ENCODE measurements around the gene GALNT3.

The GALNT3 gene

DNA sequence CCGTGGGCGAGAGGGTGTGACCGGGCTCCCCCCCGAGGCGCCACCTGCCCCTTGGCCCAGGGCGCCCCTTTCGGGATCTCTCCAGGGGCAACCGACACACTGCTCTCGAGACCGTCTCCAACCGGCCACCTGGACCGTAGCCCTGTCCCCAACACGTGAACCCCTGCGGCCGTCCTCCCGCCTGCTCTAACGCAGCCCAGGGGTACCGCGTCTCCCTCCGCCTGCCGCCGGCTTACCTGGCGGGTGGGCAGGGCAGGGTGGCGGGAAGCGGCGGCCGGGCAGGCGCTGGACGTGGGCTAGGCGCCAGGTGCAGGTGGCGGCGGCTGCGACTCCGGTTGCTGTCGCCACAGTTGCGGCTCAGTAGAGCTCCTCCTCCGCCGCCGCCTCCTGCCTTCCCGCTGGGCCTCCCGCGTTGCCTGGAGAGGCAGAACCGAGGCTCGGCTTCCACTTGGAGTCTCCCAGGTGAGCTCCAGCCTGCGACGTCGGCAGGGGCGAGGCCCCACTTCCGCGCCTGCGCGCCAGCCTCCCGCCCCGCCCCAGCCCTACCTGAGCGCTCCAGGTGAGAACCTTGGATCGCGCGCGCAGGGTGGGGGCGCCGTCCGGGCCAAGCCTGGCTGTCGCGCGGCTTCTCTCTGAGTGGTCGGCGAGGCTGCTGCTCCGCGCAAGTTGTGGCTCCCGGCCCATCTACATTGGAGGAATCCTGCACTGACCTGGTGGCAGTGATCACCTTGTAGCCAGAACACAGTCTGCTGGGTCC lies at the start of gene GALNT3:
TSS of gene GALNT3 (minus strand) at position 469 of the 757 bp plus-strand sequence. CDS start 23,547 bp downstream, outside the sequence.
- DNase-seq (ENCODE audit: low read depth), result no peak

DNA sequence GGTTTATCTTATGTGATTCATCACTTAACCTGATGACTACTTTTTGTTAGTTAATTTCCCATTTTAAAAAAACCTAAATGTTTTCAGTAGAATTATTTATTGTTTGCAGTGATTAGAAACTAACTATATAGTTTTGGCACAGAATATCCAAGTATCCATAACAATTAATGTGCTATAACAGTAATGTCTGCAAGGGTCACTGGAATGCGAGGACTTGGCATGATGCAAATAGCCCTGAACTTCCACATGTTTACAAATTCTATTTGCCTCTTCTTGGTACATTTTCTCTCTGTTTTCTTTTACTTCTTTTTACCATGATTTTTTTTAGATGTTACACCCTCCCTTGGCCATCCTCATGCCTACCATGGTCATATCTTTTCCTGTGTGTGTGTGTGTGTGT lies 49.3 kb upstream of the GALNT3 start:
- in situ Hi-C loops (cut with HindIII; ENCODE audit: low sequenced_read_pairs), result no loop called here
- no peak for TF ChIP-seq CTCF (IDR thresholded peaks at IDR 0.05; ENCODE audit: low read depth, low read length, missing control alignments)
- DNase-seq (ENCODE audit: low read depth), result no peak

More for the DNA sequence above, at the start of gene GALNT3:
- in situ Hi-C loops (cut with HindIII; ENCODE audit: low sequenced_read_pairs), result no loop called here
- no peak for TF ChIP-seq CTCF (IDR thresholded peaks at IDR 0.05; ENCODE audit: low read depth, low read length, missing control alignments)
- peak within 1 kb of the TSS; percentile 65 for H3K4me3 ChIP-seq (ENCODE audit: low read depth, low read length)

GRCh38 chr2:165840333-165840958 lies 46.4 kb upstream of the GALNT3 start:
- TF ChIP-seq CTCF (IDR thresholded peaks at IDR 0.05; ENCODE audit: low read depth, low read length, missing control alignments), result no peak
- no peak overlapping the region for H3K4me3 ChIP-seq (ENCODE audit: low read depth, low read length)
- DNase-seq (ENCODE audit: low read depth), result no peak
- in situ Hi-C loops (cut with HindIII; ENCODE audit: low sequenced_read_pairs), result no loop called here

More for the DNA sequence above, 49.3 kb upstream of the GALNT3 start:
- no peak overlapping the region for H3K4me3 ChIP-seq (ENCODE audit: low read depth, low read length)

DNA sequence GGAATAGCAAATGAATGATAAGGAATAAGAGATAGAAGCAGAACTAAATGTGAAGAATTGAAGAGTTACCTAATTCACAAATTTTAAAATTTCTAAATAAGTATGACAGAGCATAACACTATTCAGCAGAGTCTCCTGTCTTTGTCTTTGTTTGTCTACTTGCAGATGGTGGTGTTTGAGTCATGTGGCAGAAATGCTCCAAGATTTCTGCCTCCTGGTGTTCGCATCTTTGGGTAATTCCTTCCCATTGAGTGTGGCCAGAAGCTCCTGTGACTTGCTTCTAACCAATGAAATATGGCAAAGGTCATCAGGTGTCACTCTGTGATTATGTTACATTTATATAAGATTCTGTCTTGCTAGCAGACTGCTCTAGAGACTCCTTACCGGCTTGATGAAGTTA lies 45.6 kb upstream of the GALNT3 start:
- no peak overlapping the region for H3K4me3 ChIP-seq (ENCODE audit: low read depth, low read length)
- in situ Hi-C loops (cut with HindIII; ENCODE audit: low sequenced_read_pairs), result no loop called here
- DNase-seq (ENCODE audit: low read depth), result no peak
- no peak for TF ChIP-seq CTCF (IDR thresholded peaks at IDR 0.05; ENCODE audit: low read depth, low read length, missing control alignments)

DNA sequence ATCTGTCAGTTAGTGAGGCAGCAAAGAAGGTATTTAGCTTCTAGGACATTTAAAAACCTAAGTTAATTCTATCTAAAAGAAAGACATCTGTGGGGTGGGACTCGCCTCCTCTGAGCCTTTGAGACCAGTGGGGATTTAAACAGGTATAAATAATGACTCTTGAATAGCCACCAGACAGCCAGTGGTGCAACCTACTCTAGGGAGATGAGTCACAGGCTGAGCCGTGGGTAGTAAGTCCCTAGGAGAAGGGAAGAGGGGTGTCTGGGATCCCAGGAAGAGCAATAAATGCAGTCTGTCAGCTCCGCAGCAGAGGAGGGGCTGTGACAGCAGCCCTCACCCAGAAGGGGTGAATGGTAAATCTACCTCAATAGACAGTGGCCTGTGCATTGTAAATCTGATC lies 43.1 kb upstream of the GALNT3 start:
- DNase-seq (ENCODE audit: low read depth), result no peak
- no peak for TF ChIP-seq CTCF (IDR thresholded peaks at IDR 0.05; ENCODE audit: low read depth, low read length, missing control alignments)
- in situ Hi-C loops (cut with HindIII; ENCODE audit: low sequenced_read_pairs), result no loop called here
- no peak overlapping the region for H3K4me3 ChIP-seq (ENCODE audit: low read depth, low read length)

GRCh38 chr2:165835363-165835762 lies 41.3 kb upstream of the GALNT3 start:
- in situ Hi-C loops (cut with HindIII; ENCODE audit: low sequenced_read_pairs), result no loop called here
- DNase-seq (ENCODE audit: low read depth), result no peak

More at GRCh38 chr2:165835363-165835762, 41.3 kb upstream of the GALNT3 start:
- H3K4me3 ChIP-seq (ENCODE audit: low read depth, low read length), result no peak overlapping the region
- TF ChIP-seq CTCF (IDR thresholded peaks at IDR 0.05; ENCODE audit: low read depth, low read length, missing control alignments), result no peak
